CD4-positive, alpha-beta T cell treated with Interleukin-4 for 1 hour (primary cell): ENCODE measurements around the gene KCNK5.

Experiments
- DNase-seq, 2 donors: peaks; one replicate each; pipeline ENCODE4 v3.0.0-alpha.2; 2020 to 2022

KCNK5 gene

GRCh38 chr6:39197521-39197920, 31.8 kb downstream of the KCNK5 start:
- DNase-seq = peak in 1 of 2 donors; percentile 23

- DNase-seq = no peak
Measured at GRCh38 chr6:39196673-39197091, 32.6 kb downstream of the KCNK5 start.

GRCh38 chr6:39195792-39196385, 33.4 kb downstream of the KCNK5 start:
- DNase-seq = no peak

GRCh38 chr6:39194466-39194865, 34.8 kb downstream of the KCNK5 start:
- no peak for DNase-seq

GRCh38 chr6:39193201-39193791, 36.0 kb downstream of the KCNK5 start:
- DNase-seq = no peak

GRCh38 chr6:39192736-39193135, 36.5 kb downstream of the KCNK5 start:
- DNase-seq = no peak

- DNase-seq = no peak
Measured at GRCh38 chr6:39191236-39191930, 37.9 kb downstream of the KCNK5 start.

- no peak for DNase-seq
Measured at GRCh38 chr6:39190545-39191235, 38.6 kb downstream of the KCNK5 start.

GRCh38 chr6:39189915-39190544, 39.2 kb downstream of the KCNK5 start:
- no peak for DNase-seq

GRCh38 chr6:39189131-39189530, 40.1 kb downstream of the KCNK5 start:
- DNase-seq = no peak

GRCh38 chr6:39188571-39188970, 40.7 kb downstream of the KCNK5 start:
- no peak for DNase-seq

GRCh38 chr6:39188098-39188450, 41.2 kb downstream of the KCNK5 start:
- DNase-seq = no peak

GRCh38 chr6:39184906-39185580, 44.2 kb downstream of the KCNK5 start:
- no peak for DNase-seq

- DNase-seq = no peak
Measured at GRCh38 chr6:39182604-39183003, 46.7 kb downstream of the KCNK5 start.

GRCh38 chr6:39181826-39182225, 47.4 kb downstream of the KCNK5 start:
- no peak for DNase-seq

- DNase-seq = no peak
Measured at GRCh38 chr6:39181333-39181732, 47.9 kb downstream of the KCNK5 start.

GRCh38 chr6:39178804-39179203, 50.5 kb downstream of the KCNK5 start:
- DNase-seq = no peak

- DNase-seq = no peak
Measured at GRCh38 chr6:39178235-39178634, 51.0 kb downstream of the KCNK5 start.

- no peak for DNase-seq
Measured at GRCh38 chr6:39177130-39177529, 52.1 kb downstream of the KCNK5 start.

GRCh38 chr6:39173270-39173669, 56.0 kb downstream of the KCNK5 start:
- no peak for DNase-seq

- DNase-seq = no peak
Measured at GRCh38 chr6:39172377-39172757, 56.9 kb downstream of the KCNK5 start.

GRCh38 chr6:39171489-39172376, 57.5 kb downstream of the KCNK5 start:
- DNase-seq = no peak
